ENCODE data around the gene GCAT.

DNA sequence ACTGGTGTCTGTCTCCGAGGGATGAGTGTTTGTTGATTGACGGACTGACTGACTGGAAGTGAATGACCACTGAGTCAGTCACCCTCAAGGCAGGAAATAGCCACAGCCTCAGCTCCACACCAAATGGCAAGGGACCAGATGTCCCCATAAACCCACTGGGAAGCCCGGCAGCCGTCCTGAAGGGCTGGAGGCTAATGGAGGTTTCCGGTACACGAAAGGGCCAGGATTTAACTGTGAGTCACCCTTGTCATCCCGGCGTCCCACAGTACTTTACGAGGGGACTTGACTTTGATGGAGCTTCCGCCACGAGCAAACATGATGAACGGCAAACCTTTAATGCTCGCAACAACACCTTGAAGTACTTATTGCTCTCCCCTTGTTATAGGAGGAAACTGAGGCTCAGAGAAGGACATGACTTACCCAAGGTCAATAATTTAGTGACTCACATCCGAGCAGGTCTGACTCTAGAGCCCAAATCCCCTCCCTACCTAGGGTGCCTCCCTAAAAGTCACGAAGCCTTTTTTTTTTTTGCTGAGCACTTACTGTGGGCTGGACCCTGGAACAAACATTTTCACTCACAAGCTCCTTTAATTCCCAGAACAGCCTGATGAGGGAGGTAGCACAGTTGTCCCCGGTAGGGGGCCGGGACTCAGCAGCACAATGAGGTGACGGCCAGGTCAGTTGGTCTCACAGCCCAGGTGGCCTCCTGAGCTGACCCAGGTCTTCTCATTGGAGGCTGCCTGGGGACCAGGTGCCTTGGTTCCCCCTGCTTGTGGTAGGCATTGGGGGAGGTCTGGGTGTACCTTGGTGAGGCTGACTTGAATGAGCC, 25.2 kb upstream of the GCAT start:
- TF ChIP-seq, protein P1, sequence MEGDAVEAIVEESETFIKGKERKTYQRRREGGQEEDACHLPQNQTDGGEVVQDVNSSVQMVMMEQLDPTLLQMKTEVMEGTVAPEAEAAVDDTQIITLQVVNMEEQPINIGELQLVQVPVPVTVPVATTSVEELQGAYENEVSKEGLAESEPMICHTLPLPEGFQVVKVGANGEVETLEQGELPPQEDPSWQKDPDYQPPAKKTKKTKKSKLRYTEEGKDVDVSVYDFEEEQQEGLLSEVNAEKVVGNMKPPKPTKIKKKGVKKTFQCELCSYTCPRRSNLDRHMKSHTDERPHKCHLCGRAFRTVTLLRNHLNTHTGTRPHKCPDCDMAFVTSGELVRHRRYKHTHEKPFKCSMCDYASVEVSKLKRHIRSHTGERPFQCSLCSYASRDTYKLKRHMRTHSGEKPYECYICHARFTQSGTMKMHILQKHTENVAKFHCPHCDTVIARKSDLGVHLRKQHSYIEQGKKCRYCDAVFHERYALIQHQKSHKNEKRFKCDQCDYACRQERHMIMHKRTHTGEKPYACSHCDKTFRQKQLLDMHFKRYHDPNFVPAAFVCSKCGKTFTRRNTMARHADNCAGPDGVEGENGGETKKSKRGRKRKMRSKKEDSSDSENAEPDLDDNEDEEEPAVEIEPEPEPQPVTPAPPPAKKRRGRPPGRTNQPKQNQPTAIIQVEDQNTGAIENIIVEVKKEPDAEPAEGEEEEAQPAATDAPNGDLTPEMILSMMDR (IDR thresholded peaks at IDR 0.05) = no peak
- TF ChIP-seq POLR2A (IDR thresholded peaks at IDR 0.05; ENCODE audit: low read depth) = no peak

Measured in esophagus muscularis mucosa (tissue), 3 donors.